Type B pancreatic cell (in vitro differentiated cells): ENCODE measurements around the gene PUS10. TPM values are rescaled to one million over a fixed set of nuclear protein-coding genes. Genes with fewer than 3 reads are reported as not detected.

Experiments used
- DNase-seq: peaks from one replicate; pipeline ENCODE4 v3.0.0; 2021; ENCODE audit warnings: mixed read lengths; ENCODE audit not compliant: unreplicated experiment; ENCODE audit errors: extremely low spot score
- H3K27ac Mint-ChIP-seq: 2 replicates; pipeline ENCODE4 v1.8.0; 2021; ENCODE audit warnings: mild to moderate bottlenecking, mixed read lengths
- H3K27me3 Mint-ChIP-seq: 2 replicates; pipeline ENCODE4 v1.8.0; 2021; ENCODE audit warnings: mixed read lengths
- H3K36me3 Mint-ChIP-seq: 2 replicates; pipeline ENCODE4 v1.8.0; 2021; ENCODE audit warnings: mixed read lengths
- H3K4me1 Mint-ChIP-seq: one replicate; pipeline ENCODE4 v1.8.0; 2021; ENCODE audit warnings: mixed read lengths; ENCODE audit not compliant: unreplicated experiment
- H3K4me3 Mint-ChIP-seq: 2 replicates; pipeline ENCODE4 v1.8.0; 2021; ENCODE audit warnings: mild to moderate bottlenecking, mixed read lengths
- H3K9me3 Mint-ChIP-seq: 2 replicates; pipeline ENCODE4 v1.8.0; 2021; ENCODE audit warnings: mixed read lengths
- long read RNA-seq: library from polyadenylated mRNA; unstranded; transcript quantifications from one replicate; pipeline ENCODE4 v2.0.0, GENCODE V29; 2020
- total RNA-seq: library from RNA; stranded (reverse); gene quantifications from 2 replicates; pipeline ENCODE4 v1.2.1, GENCODE V29; 2021; ENCODE audit warnings: low replicate concordance
- TF ChIP-seq, protein P1 (sequence below): fragments of 200-600 bp; sonication (generic); conservative IDR thresholded peaks from 2 replicates; pipeline ENCODE4 v1.5.0; 2021; ENCODE audit warnings: antibody characterized with exemption, mild to moderate bottlenecking

The PUS10 gene, protein sequence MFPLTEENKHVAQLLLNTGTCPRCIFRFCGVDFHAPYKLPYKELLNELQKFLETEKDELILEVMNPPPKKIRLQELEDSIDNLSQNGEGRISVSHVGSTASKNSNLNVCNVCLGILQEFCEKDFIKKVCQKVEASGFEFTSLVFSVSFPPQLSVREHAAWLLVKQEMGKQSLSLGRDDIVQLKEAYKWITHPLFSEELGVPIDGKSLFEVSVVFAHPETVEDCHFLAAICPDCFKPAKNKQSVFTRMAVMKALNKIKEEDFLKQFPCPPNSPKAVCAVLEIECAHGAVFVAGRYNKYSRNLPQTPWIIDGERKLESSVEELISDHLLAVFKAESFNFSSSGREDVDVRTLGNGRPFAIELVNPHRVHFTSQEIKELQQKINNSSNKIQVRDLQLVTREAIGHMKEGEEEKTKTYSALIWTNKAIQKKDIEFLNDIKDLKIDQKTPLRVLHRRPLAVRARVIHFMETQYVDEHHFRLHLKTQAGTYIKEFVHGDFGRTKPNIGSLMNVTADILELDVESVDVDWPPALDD
- total RNA-seq = 6.3 and 6.8 TPM in 2 replicates
- long read RNA-seq, partial matches to known transcripts = 3 of 15 reads
- long read RNA-seq, other reads (novel, unspliced or antisense) = 9 of 15 reads

DNA sequence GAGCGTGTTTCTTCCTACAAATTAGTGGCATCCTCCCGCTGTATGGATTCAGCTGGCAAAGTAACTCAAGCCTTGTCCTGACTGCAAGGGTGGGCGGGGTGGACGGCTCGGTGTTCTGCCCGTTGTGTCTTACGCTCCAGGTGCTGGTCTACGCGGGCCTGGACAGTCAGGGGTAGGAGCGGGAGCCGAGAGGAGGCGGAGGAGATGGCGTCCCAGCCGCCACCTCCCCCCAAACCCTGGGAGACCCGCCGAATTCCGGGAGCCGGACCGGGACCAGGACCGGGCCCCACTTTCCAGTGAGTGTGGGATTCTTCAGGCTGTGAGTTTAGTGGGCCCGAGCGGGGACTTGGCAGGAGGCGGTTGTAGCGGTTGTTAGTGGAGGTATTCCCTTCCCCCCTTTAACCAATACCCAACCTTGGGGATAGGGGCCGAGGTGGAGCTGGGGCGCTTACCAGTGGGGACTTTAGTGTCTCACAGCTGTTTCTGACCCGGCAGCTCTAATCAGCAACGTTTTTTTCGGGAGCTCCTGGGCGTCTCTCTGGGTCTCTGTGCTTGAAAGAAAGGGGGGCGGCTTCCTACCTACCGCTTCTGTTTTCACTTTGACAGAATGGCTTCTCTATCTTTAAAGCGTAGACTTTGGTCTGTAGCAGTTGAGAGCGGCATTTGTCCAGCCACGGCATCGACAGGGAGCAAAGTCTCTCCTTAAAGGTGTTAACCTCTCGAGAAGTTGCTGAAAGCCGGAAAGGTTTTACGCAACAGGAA is at the start of gene PUS10, which contains the start of gene PEX13:
PUS10 (minus strand) TSS at position 700 of the 762 bp plus-strand sequence. CDS start 6,365 bp downstream, outside the sequence.
PEX13 (plus strand) TSS at position 165 of the 762 bp plus-strand sequence; CDS start at position 205, 40 bp downstream.
- DNase-seq = peak; percentile 76
- H3K9me3 Mint-ChIP-seq = peaks cover 4% of the 10 kb centered on the region
- H3K4me1 Mint-ChIP-seq = peaks cover 9% of the 10 kb centered on the region
- H3K27ac Mint-ChIP-seq = peak within 1 kb of the TSS; percentile 97
- peaks cover 15% of the 10 kb centered on the region for H3K36me3 Mint-ChIP-seq
- peak within 1 kb of the TSS; percentile 99 for H3K4me3 Mint-ChIP-seq
- TF ChIP-seq, protein P1, sequence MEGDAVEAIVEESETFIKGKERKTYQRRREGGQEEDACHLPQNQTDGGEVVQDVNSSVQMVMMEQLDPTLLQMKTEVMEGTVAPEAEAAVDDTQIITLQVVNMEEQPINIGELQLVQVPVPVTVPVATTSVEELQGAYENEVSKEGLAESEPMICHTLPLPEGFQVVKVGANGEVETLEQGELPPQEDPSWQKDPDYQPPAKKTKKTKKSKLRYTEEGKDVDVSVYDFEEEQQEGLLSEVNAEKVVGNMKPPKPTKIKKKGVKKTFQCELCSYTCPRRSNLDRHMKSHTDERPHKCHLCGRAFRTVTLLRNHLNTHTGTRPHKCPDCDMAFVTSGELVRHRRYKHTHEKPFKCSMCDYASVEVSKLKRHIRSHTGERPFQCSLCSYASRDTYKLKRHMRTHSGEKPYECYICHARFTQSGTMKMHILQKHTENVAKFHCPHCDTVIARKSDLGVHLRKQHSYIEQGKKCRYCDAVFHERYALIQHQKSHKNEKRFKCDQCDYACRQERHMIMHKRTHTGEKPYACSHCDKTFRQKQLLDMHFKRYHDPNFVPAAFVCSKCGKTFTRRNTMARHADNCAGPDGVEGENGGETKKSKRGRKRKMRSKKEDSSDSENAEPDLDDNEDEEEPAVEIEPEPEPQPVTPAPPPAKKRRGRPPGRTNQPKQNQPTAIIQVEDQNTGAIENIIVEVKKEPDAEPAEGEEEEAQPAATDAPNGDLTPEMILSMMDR = no peak
- no peaks in the 10 kb centered on the region for H3K27me3 Mint-ChIP-seq

DNA sequence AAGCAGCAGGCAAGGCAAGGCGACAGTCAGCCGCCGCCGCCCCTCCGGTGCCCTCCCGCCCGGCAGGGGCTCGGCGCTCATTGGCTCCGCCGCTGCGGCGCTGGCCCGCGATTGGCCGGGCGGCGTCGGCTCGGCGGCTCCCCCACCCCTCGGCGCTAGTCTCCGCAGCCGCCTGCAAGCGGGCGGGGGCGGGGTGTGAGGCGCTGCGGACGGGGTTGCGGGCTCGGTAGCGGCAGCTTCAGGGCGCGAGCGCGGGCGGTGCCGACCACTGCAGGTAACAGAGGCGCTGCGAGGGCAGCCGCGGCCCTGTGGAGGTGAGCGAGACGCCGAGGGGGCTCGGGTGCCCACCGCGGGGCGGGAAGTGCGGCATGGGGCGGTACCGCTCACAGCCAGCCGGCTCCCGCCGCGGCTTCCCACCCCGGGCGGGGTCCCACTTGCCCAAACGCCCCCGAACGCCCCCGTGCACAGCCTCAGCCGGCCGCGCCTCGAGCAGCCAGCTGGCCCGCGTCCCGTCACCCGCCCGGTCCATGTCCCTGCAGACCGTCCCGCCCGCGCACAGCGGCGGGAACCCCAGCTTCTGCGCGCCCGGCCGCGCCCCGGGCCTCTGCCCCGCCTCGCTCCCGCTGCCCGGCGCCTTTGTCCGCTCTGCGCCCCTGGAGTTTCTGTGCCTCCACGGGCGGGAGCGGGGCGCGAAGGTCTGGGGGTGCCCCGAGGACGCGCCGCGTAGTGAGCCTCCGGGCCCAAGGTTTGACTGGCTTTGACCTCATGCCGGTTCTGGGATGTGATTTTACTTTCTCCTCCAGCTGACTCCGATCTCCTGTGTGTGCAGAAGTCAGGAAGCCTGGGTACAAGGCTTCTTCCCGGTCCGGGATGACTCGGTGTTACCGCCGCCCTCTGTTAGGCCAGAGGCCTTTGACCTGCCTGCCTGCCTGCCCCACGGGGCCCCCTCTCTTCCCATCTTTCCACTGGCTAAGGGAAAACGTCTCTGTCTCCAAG is 48.0 kb upstream of the PUS10 start, which contains the start of gene SANBR:
SANBR (plus strand) TSS at position 158 of the 996 bp plus-strand sequence. CDS start 4,480 bp downstream, outside the sequence.
- Mint-ChIP-seq H3K27me3 (no peaks in the 10 kb centered on the region), H3K27ac (peak within 1 kb of the TSS; percentile 89), H3K9me3 (no peaks in the 10 kb centered on the region), H3K4me1 (peaks cover 11% of the 10 kb centered on the region), H3K36me3 (peaks cover 4% of the 10 kb centered on the region), H3K4me3 (peak within 1 kb of the TSS; percentile 96)
- peak; percentile 93 for DNase-seq
- TF ChIP-seq, protein P1 = no peak

- peaks cover 6% of the 10 kb centered on the region for H3K4me1 Mint-ChIP-seq
Measured at GRCh38 chr2:61059382-61059781, 41.3 kb upstream of the PUS10 start.

DNA sequence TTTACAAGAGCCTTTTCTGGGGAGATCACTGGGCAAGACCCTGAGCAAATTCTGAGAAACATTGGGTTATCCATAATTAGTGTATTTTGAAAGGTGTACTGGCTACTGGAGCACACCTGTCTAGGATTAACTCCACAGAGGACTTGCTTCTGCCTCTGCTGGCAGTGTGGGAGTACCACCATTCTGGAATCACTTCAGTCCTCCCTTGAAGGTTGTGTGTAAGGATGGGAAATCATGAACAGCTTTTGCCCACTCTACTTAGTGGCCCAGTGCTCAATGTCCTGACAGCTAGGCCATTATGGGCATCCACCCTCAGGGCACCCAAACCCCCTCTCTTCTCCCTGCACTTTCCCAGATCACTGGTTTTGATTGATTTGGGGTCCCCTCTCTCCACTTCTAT is 39.5 kb upstream of the PUS10 start:
- no peak for DNase-seq
- no peak overlapping the region for H3K4me3 Mint-ChIP-seq
- H3K9me3 Mint-ChIP-seq = no peaks in the 10 kb centered on the region
- H3K27ac Mint-ChIP-seq = no peak overlapping the region
- peaks cover 14% of the 10 kb centered on the region for H3K36me3 Mint-ChIP-seq
- peaks cover 6% of the 10 kb centered on the region for H3K4me1 Mint-ChIP-seq
- TF ChIP-seq, protein P1 = no peak
- no peaks in the 10 kb centered on the region for H3K27me3 Mint-ChIP-seq

More at GRCh38 chr2:61059382-61059781, 41.3 kb upstream of the PUS10 start:
- Mint-ChIP-seq H3K27me3 (no peaks in the 10 kb centered on the region), H3K9me3 (no peaks in the 10 kb centered on the region), H3K27ac (no peak overlapping the region), H3K36me3 (peaks cover 9% of the 10 kb centered on the region), H3K4me3 (no peak overlapping the region)
- TF ChIP-seq, protein P1 = no peak
- no peak for DNase-seq
